ENCODE measurements around the gene IL12RB1. TPM values are rescaled to one million over a fixed set of nuclear protein-coding genes. Genes with fewer than 3 reads are reported as not detected.

IL12RB1 gene
- total and polyA plus RNA-seq, 2 of the 8 experiments (the other 6 are each of a cell fraction or from before 2014, with no cell fraction given) = 0.03 TPM; not detected in 1

DNA sequence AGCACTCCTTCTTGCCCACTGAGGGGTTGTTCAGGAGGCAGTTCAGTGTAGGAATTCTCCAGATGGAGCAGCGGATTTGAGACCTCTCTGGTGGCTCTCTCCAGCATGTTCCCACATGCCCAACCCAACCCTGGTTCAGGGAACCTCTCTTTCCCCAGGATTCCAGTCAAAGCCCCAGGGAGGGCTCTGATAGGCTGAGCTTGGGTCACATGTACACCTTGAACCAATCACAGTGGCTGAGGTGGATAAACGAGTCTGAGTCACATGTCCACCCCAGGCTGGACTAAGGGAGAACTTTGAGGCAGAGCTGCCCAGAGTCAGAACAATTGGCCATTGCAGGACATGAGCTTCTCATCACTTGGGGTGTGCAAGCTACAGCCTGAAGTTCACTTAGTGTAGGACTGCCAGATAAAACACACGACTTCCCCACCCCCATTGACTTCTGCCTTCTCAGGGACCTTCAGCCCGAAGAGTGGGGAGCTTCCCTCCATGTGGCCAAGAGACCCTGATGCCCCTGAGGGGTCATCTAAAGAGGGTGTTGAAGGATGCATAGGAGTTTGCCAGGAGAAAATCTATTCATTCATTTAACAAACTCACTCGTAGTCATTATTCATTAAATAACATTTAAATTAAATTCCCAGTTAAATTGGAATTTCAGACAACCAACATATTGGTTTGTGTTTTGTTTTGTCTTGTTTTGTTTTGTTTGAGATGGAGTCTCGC is 6.9 kb upstream of the IL12RB1 start:
- Histone ChIP-seq H3K18ac (ENCODE audit: extremely low read depth, low read length) (no peak overlapping the region), H2BK20ac (ENCODE audit: low read length) (no peak overlapping the region), H3K79me1 (ENCODE audit: low read depth, low read length) (no peaks in the 10 kb centered on the region), H4K8ac (ENCODE audit: extremely low read depth, insufficient read depth, low read length) (0 out of 2 replicates have a peak overlapping the region, but pooled peaks have one; percentile 35), H3K14ac (ENCODE audit: insufficient read length) (no peak overlapping the region), H3K4me2 (ENCODE audit: insufficient read depth in 1 of 2, low read depth in 2 of 2, low read length in 2 of 2) (no peak overlapping the region), H3K4me3 (ENCODE audit: extremely low read depth in 1 of 4, insufficient read depth in 2 of 4, low read depth in 3 of 4, low read length in 4 of 4) (no peak overlapping the region), H2BK5ac (ENCODE audit: low read depth, low read length) (peak overlapping the region; percentile 9; the same call in 1 of the 2 replicates), H2AFZ (ENCODE audit: low read length) (peak overlapping the region; percentile 90), H3K9me3 (ENCODE audit: insufficient read depth in 2 of 2, low read depth in 1 of 2, low read length in 1 of 2) (no peaks in the 10 kb centered on the region), H3K9ac (replicated peaks in 1 of 4; ENCODE audit: extremely low read depth in 1 of 4, low read depth in 3 of 4, low read length in 3 of 4) (no peak overlapping the region), H3K27me3 (replicated peaks in 1 of 4; ENCODE audit: control insufficient read depth in 3 of 4, extremely low read depth in 1 of 4, insufficient read depth in 3 of 4, low read length in 3 of 4) (peaks cover 0 to 6% (median 4%) of the 10 kb centered on the region in 4 experiments; a peak in 4 of 7 replicates), H4K20me1 (replicated peaks in 1 of 2; ENCODE audit: control insufficient read depth in 1 of 2, insufficient read depth in 2 of 2, low read length in 2 of 2) (no peaks in the 10 kb centered on the region), H3K27ac (ENCODE audit: low read depth, low read length) (no peak overlapping the region), H2BK15ac (ENCODE audit: low read length) (no peak overlapping the region), H3K4ac (replicated peaks; ENCODE audit: insufficient read length, low read depth, low read length) (no peak overlapping the region), H3K23ac (ENCODE audit: insufficient read length) (no peak overlapping the region), H3K23me2 (ENCODE audit: low read depth, low read length) (peaks cover 3% of the 10 kb centered on the region; the same call in 1 of the 2 replicates), H2BK120ac (replicated peaks; ENCODE audit: low read depth, low read length) (no peak overlapping the region), H4K5ac (ENCODE audit: insufficient read length, low read depth, low read length) (no peak overlapping the region), H2AK5ac (ENCODE audit: low read depth, low read length) (no peak overlapping the region), H2BK12ac (ENCODE audit: low read depth, low read length) (no peak overlapping the region), H4K91ac (replicated peaks; ENCODE audit: insufficient read length, low read length) (peak overlapping the region; percentile 94), H3K4me1 (replicated peaks in 1 of 4; ENCODE audit: control insufficient read depth in 3 of 4, insufficient read depth in 4 of 4, low read length in 3 of 4) (peaks cover 3 to 7% (median 4%) of the 10 kb centered on the region in 4 experiments; a peak in 5 of 7 replicates), H3K56ac (replicated peaks; ENCODE audit: insufficient read length, low read depth, low read length) (no peak overlapping the region), H3K36me3 (ENCODE audit: control insufficient read depth in 2 of 4, insufficient read depth in 4 of 4, low read length in 3 of 4) (no peaks in the 10 kb centered on the region), H3K79me2 (ENCODE audit: control insufficient read depth in 1 of 2, insufficient read depth in 2 of 2, low read length in 2 of 2) (no peaks in the 10 kb centered on the region)
- FAIRE-seq = no peak
- 82% methylated on average over 6 of the region's 6 CpGs; no CpG with 5 or more reads in 1 of the 2 experiments for WGBS, 2 experiments (ENCODE audit: extremely low coverage in 1 of 2, insufficient coverage in 1 of 2, insufficient read length in 1 of 2, insufficient replicate concordance in 2 of 2, low coverage in 1 of 2, low lambda C conversion rate in 2 of 2, missing lambda C conversion rate in 1 of 2)
- DNase-seq (ENCODE audit: low read depth in 1 of 2, low spot score in 2 of 2) = no peak
- ChIA-PET POLR2A (ENCODE audit: partially characterized antibody) (interaction anchor here (0.5 to 2.0 kb wide), 3 partner anchors 151 to 312 kb away, joined by 3 to 5 read pairs (median 3); partner anchors contain the start of gene JUND), CTCF (ENCODE audit: partially characterized antibody) (interaction anchor here (0.6 to 1.6 kb wide), 5 partner anchors 19 to 110 kb away, joined by 3 read pairs; partner anchors contain the start of gene RAB3A)
- TF ChIP-seq SUZ12 (IDR thresholded peaks at IDR 0.05; ENCODE audit: low read length) (no peak), SRF (IDR thresholded peaks at IDR 0.05; ENCODE audit: low read depth, low read length) (no peak), JUN (IDR thresholded peaks at IDR 0.05; ENCODE audit: low read depth, low read length) (no peak)
- TF ChIP-seq, protein P1, sequence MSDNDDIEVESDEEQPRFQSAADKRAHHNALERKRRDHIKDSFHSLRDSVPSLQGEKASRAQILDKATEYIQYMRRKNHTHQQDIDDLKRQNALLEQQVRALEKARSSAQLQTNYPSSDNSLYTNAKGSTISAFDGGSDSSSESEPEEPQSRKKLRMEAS (IDR thresholded peaks at IDR 0.05) = peak; percentile 74
